CD4-positive, CD25-positive, alpha-beta regulatory T cell (primary cell): ENCODE data around the gene KRTAP9-8. TPM values are rescaled to one million over a fixed set of nuclear protein-coding genes. Genes with fewer than 3 reads are reported as not detected.
"Not testable (repeated sequence)": the region's sequence is repeated elsewhere in the genome, so short reads cannot be mapped to it uniquely, and the experiment has no call there.

ENCODE experiments used
- ATAC-seq, 2 donors: fragments of 150-1000 bp; cut with Tn5 transposase; one replicate each; pipeline ENCODE4 v1.10.0; 2021; ENCODE audit warnings: low read depth in 2 of 2, moderate number of reproducible peaks in 2 of 2, moderate library complexity in 1 of 2
- DNase-seq, 3 donors: peaks; one replicate each; pipeline versions ENCODE4 v3.0.0 to v3.0.0-alpha.2; 2012 to 2022; ENCODE audit warnings: mixed read lengths in 1 of 3
- H3K27ac ChIP-seq: one replicate; pipeline ENCODE4 v1.7.0; 2013; ENCODE audit warnings: mild to moderate bottlenecking, low read length; ENCODE audit not compliant: insufficient read depth, poor library complexity, severe bottlenecking
- H3K27me3 ChIP-seq: one replicate; pipeline ENCODE4 v1.7.0; 2013; ENCODE audit warnings: low read length; ENCODE audit not compliant: control insufficient read depth, insufficient read depth
- H3K36me3 ChIP-seq: one replicate; pipeline ENCODE4 v1.7.0; 2013; ENCODE audit warnings: mild to moderate bottlenecking, low read length, moderate library complexity; ENCODE audit not compliant: control insufficient read depth, insufficient read depth
- H3K4me1 ChIP-seq: 2 replicates; pipeline ENCODE4 v1.7.0; 2013; ENCODE audit warnings: mild to moderate bottlenecking, low read length; ENCODE audit not compliant: insufficient read depth, control insufficient read depth, poor library complexity, severe bottlenecking
- H3K4me3 ChIP-seq: one replicate; pipeline ENCODE4 v1.7.0; 2013; ENCODE audit warnings: low read depth, mild to moderate bottlenecking, low read length, moderate library complexity
- H3K9me3 ChIP-seq, 2 experiments: 1 replicate in 1 of 2; 2 replicates in 1 of 2; pipeline ENCODE4 v1.7.0; 2013; ENCODE audit warnings: low read length in 2 of 2, mild to moderate bottlenecking in 1 of 2, moderate library complexity in 1 of 2; ENCODE audit not compliant: control insufficient read depth in 2 of 2
- H3K27ac Mint-ChIP-seq, 3 donors: one replicate each; pipeline ENCODE4 v1.8.0; 2020 to 2022; ENCODE audit warnings: mild to moderate bottlenecking in 3 of 3, mixed read lengths in 3 of 3, moderate library complexity in 2 of 3
- H3K27me3 Mint-ChIP-seq: one replicate; pipeline ENCODE4 v1.8.0; 2022; ENCODE audit warnings: mild to moderate bottlenecking, mixed read lengths
- H3K36me3 Mint-ChIP-seq: one replicate; pipeline ENCODE4 v1.8.0; 2020; ENCODE audit warnings: mixed read lengths
- H3K4me1 Mint-ChIP-seq, 4 donors: one replicate each; pipeline ENCODE4 v1.8.0; 2020 to 2022; ENCODE audit warnings: mixed read lengths in 4 of 4, mild to moderate bottlenecking in 1 of 4
- H3K4me3 Mint-ChIP-seq, 4 donors: one replicate each; pipeline ENCODE4 v1.8.0; 2020 to 2022; ENCODE audit warnings: mild to moderate bottlenecking in 4 of 4, mixed read lengths in 4 of 4, moderate library complexity in 3 of 4
- H3K9me3 Mint-ChIP-seq, 7 donors: one replicate each; pipeline ENCODE4 v1.8.0; 2020 to 2022; ENCODE audit warnings: mixed read lengths in 7 of 7, mild to moderate bottlenecking in 3 of 7, moderate library complexity in 2 of 7
- polyA plus RNA-seq, 4 donors: library from polyadenylated mRNA; unstranded; fragments of 300-500 nt; fragmentation: Illumina TruSeq; gene quantifications; one replicate each; pipeline ENCODE4 v1.2.3, GENCODE V29; 2021
- total RNA-seq: library from RNA; stranded (reverse); gene quantifications from one replicate; pipeline ENCODE4 v1.2.3, GENCODE V29; 2022

Gene KRTAP9-8
- total and polyA plus RNA-seq, 5 donors from 2014 or later, result not detected

DNA sequence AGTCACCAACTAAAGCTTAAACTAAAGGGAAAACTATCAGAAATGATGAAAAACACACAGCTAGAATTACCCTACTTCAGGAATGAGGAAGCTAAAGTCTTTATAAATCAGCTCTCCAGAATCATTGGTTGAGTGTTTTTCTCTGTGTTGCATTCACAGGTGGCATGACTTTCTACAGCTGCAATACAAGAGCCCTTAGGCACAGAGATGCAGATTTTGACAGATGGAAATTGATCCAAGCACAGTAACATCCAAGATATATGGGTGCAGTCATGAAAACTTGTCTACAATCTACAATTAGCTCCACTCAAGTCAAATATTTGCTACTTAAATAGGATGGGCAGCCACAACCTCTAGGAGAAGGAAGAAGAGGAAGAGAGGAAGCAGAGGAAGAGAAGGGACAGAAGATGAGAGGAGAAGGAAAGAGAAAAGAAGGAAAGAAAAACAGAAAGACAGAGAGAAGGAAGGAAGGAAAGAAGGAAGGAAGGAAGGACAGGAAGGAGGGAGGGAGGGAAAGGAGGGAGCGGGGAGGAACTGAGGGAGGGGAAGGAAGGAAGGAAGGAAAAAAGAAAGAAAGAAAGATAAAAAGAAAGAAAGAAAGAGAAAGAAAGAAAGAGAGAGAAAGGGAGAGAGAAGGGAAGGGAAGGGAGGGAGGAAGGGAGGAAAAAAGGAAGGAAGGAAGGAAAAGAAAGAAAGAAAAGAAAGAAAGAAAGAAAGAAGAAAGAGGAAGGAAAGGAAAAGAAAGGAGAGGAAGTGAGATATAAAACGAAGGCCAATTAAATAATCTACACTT, 9.4 kb downstream of the KRTAP9-8 start:
- ATAC-seq, H3K4me1 ChIP-seq, H3K36me3 Mint-ChIP-seq, H3K27ac ChIP-seq, H3K9me3 Mint-ChIP-seq, H3K4me3 Mint-ChIP-seq, H3K36me3 ChIP-seq, H3K27ac Mint-ChIP-seq, H3K4me3 ChIP-seq, H3K27me3 ChIP-seq, H3K9me3 ChIP-seq, H3K4me1 Mint-ChIP-seq, DNase-seq: not testable (repeated sequence)
- peaks cover 40% of the 10 kb centered on the region for H3K27me3 Mint-ChIP-seq

DNA sequence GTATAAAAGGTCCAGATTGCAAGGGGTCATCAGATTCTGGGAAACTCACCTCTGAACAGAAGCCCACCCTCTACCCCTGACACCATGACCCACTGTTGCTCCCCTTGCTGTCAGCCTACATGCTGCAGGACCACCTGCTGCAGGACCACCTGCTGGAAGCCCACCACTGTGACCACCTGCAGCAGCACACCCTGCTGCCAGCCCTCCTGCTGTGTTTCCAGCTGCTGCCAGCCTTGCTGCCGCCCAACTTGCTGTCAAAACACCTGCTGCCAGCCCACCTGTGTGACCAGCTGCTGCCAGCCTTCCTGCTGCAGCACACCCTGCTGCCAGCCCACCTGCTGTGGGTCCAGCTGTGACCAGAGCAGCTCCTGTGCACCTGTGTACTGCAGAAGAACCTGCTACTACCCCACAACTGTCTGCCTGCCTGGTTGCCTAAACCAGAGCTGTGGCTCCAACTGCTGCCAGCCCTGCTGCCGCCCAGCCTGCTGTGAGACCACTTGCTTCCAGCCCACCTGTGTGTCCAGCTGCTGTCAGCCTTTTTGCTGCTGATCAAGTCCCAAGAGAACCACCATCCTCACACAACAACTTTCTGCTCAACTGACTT, 11.9 kb downstream of the KRTAP9-8 start, which contains the start of gene KRTAP9-4:
TSS of gene KRTAP9-4 (plus strand) at position 51 of the 604 bp plus-strand sequence. CDS start at position 85, 34 bp downstream.
- DNase-seq, H3K36me3 ChIP-seq, H3K36me3 Mint-ChIP-seq, H3K9me3 ChIP-seq, H3K27ac ChIP-seq, H3K4me1 ChIP-seq, ATAC-seq, H3K4me3 Mint-ChIP-seq, H3K4me3 ChIP-seq, H3K4me1 Mint-ChIP-seq, H3K27me3 ChIP-seq, H3K9me3 Mint-ChIP-seq: not testable (repeated sequence)
- Mint-ChIP-seq H3K27ac (peak within 1 kb of the TSS in 1 of 3 donors; percentile 10), H3K27me3 (peaks cover 36% of the 10 kb centered on the region)

DNA sequence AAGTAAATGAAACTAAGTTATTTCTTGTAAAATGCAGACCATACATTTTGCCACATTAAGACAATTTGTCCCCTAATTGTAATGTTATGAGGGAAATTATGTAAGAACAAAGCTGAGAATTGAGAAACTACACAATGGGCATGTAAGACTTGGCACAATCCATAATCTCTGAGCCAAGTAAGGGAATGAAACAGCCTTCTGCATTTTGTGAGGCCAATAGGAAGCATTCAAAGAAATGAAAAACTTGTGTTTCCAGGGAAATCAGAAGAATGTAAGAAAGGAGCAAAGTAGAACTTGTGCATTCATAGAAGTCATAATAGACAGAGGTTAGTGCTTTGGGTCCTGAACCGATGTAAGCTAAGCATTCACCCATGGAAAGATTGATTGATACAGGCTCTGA, 13.5 kb downstream of the KRTAP9-8 start:
- Histone ChIP-seq H3K27ac (no peak overlapping the region), H3K4me1 (no peaks in the 10 kb centered on the region), H3K9me3 (no peaks in the 10 kb centered on the region), H3K27me3 (peaks cover 4% of the 10 kb centered on the region), H3K4me3 (no peak overlapping the region), H3K36me3 (no peaks in the 10 kb centered on the region)
- Mint-ChIP-seq H3K27me3 (peaks cover 43% of the 10 kb centered on the region), H3K27ac (no peak overlapping the region), H3K36me3 (no peaks in the 10 kb centered on the region), H3K4me1 (peaks cover 0 to 5% (median 2%) of the 10 kb centered on the region in 4 donors), H3K9me3 (peaks cover 0 to 2% (median 0%) of the 10 kb centered on the region in 7 donors), H3K4me3 (no peak overlapping the region)
- ATAC-seq (no peak), DNase-seq (no peak)

DNA sequence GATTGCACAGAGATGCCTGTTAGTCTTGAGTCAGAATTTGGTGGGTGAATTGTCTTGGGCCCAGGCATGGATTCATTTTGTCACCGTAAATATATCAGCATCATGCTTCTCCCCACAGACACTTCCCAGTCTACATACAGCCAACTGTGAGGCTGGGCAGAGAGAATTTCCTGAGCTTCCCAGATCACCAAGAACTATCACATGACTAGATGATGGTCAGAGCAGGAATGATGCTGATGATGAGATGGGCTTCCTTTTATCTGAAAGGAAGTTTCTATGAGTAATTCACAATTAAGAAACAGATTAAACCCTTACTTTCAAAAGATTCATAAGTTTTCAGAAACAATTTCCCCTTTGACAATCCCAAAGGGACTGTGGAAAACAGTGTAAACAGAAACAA, 17.1 kb downstream of the KRTAP9-8 start:
- H3K36me3 Mint-ChIP-seq, result no peaks in the 10 kb centered on the region
- no peak overlapping the region for H3K27ac Mint-ChIP-seq
- ATAC-seq, result no peak
- no peak overlapping the region for H3K4me3 Mint-ChIP-seq
- H3K9me3 Mint-ChIP-seq, result peaks cover 0 to 2% (median 0%) of the 10 kb centered on the region in 7 donors
- Histone ChIP-seq H3K36me3 (no peaks in the 10 kb centered on the region), H3K4me1 (no peaks in the 10 kb centered on the region), H3K27ac (no peak overlapping the region), H3K4me3 (no peak overlapping the region), H3K27me3 (peaks cover 26% of the 10 kb centered on the region), H3K9me3 (no peaks in the 10 kb centered on the region)
- peaks cover 0 to 4% (median 1%) of the 10 kb centered on the region in 4 donors for H3K4me1 Mint-ChIP-seq
- no peak for DNase-seq
- H3K27me3 Mint-ChIP-seq, result peaks cover 51% of the 10 kb centered on the region

DNA sequence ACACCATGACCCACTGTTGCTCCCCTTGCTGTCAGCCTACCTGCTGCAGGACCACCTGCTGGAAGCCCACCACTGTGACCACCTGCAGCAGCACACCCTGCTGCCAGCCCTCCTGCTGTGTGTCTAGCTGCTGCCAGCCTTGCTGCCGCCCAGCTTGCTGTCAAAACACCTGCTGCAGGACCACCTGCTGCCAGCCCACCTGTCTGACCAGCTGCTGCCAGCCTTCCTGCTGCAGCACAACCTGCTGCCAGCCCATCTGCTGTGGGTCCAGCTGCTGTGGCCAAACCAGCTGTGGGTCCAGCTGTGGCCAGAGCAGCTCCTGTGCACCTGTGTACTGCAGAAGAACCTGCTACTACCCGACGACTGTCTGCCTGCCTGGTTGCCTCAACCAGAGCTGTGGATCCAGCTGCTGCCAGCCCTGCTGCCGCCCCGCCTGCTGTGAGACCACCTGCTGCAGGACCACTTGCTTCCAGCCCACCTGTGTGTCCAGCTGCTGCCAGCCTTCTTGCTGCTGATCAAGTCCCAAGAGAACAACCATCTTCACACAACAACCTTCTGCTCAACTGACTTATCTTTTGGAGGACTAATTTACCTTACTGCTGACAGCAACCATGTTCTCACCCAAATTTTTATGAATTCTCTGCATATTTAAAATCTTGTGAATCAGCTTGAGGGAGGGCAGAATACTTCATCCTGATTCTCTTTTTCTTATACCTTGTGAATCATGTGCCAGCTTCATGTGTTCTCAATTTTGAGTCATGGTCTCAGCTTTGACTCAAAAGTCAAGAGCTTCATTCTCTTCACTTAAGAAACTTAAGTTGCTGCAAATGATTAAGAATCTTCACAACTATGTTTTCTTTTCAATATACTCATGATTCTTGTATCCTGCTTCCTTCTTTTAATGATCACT, 17.8 kb downstream of the KRTAP9-8 start, which contains the start of gene KRTAP9-9:
TSS of gene KRTAP9-9 (plus strand) at position 4 of the 910 bp plus-strand sequence.
- Mint-ChIP-seq H3K27ac (peak within 1 kb of the TSS in 1 of 3 donors; percentile 15), H3K27me3 (peaks cover 46% of the 10 kb centered on the region)
- not testable (repeated sequence) for H3K4me3 Mint-ChIP-seq, H3K9me3 ChIP-seq, ATAC-seq, H3K36me3 ChIP-seq, H3K9me3 Mint-ChIP-seq, H3K4me3 ChIP-seq, H3K4me1 ChIP-seq, DNase-seq, H3K4me1 Mint-ChIP-seq, H3K36me3 Mint-ChIP-seq, H3K27ac ChIP-seq
- peaks cover 28% of the 10 kb centered on the region for H3K27me3 ChIP-seq

DNA sequence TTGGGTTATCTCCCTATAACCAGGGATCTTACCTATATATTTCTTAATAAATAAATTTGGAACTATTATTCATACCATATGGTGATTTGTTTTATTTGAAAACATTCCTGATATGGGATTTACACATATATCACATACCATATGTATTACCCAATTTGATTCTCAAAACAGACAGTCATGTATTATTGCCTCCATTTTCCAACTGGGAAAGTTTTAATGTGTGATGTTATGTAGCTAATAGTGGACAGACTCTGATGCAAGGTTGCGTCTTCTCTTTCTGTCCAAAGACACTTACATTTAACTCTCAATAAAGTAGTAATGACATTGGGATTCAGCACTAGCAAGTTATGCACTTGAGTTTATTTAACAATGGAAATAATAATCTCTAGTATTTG, 18.5 kb downstream of the KRTAP9-8 start:
- no peak overlapping the region for H3K4me3 Mint-ChIP-seq
- H3K4me3 ChIP-seq, result no peak overlapping the region
- peaks cover 28% of the 10 kb centered on the region for H3K27me3 ChIP-seq
- H3K36me3 ChIP-seq, result no peaks in the 10 kb centered on the region
- H3K27me3 Mint-ChIP-seq, result peaks cover 49% of the 10 kb centered on the region
- H3K9me3 Mint-ChIP-seq, result peaks cover 0 to 2% (median 0%) of the 10 kb centered on the region in 7 donors
- peaks cover 2% of the 10 kb centered on the region for H3K36me3 Mint-ChIP-seq
- no peak for DNase-seq
- H3K27ac Mint-ChIP-seq, result no peak overlapping the region
- ATAC-seq, result no peak
- no peaks in the 10 kb centered on the region for H3K4me1 ChIP-seq
- H3K27ac ChIP-seq, result no peak overlapping the region
- no peaks in the 10 kb centered on the region for H3K9me3 ChIP-seq
- peaks cover 0 to 9% (median 3%) of the 10 kb centered on the region in 4 donors for H3K4me1 Mint-ChIP-seq

DNA sequence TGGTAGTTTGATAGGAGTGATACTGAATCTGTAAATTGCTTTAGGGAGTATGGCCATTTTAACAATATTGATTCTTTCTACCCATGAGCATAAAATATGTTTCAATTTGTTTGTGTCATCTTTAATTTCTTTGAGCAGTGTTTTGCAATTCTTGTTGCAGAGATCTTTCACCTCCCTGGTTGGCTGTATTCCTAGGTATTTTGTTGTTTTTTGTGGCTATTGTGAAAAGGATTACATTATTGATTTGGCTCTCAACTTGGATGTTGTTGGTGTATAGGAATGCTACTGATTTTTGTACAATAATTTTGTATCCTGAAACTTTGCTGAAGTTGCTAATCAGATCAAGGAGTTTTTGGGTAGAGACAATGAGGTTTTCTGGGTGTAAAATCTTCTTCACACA, 20.6 kb downstream of the KRTAP9-8 start:
- Mint-ChIP-seq H3K27me3 (peaks cover 49% of the 10 kb centered on the region), H3K9me3 (peaks cover 0 to 2% (median 0%) of the 10 kb centered on the region in 7 donors), H3K4me3 (no peak overlapping the region), H3K27ac (no peak overlapping the region), H3K36me3 (peaks cover 4% of the 10 kb centered on the region), H3K4me1 (peaks cover 0 to 12% (median 3%) of the 10 kb centered on the region in 4 donors)
- no peaks in the 10 kb centered on the region for H3K9me3 ChIP-seq
- no peak for ATAC-seq
- no peaks in the 10 kb centered on the region for H3K4me1 ChIP-seq
- DNase-seq, result no peak
- H3K27ac ChIP-seq, result no peak overlapping the region
- no peak overlapping the region for H3K4me3 ChIP-seq
- no peaks in the 10 kb centered on the region for H3K36me3 ChIP-seq
- H3K27me3 ChIP-seq, result peaks cover 32% of the 10 kb centered on the region
